ENCODE measurements around the gene MSANTD1. TPM values are rescaled to one million over a fixed set of nuclear protein-coding genes. Genes with fewer than 3 reads are reported as not detected.
A peak's percentile ranks its signal among the peaks of the same experiment; 100 is the strongest.

The MSANTD1 gene
- total RNA-seq, 1 experiment from 2014 or later = 0.04 TPM

DNA sequence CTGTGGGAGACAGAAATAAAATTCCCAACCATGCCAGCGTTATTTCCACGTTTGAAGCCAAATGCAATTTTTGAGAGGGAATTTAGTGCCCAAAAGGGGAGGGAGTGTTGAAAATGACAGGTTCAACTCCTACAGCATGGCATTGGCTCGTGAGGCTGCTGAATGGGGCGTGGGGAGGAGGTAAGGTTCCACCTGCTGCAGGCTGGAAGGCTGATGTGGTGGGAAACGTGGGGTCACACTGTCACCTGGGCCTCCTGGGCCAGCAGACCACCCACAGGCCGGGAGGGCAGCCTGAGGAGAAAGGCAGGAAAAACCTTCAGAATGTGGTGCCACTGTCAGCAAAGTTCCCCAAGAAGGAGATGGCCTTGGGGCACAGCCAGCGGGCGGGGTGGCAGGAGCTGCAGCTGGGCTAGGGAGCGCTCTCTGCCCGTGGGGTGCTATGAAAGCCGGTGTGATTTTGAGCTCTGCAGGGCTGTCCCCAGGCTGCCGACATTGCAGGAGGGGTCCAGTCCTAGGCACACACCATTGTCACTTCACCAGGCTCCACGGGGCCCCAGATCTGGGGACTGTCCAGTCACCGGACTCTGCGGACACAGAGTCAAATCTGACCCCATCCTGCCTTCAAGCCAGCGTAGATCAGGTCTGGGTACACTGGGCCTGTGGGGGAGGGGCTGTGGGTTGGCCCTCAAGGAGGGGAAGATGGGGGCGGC is 19.6 kb downstream of the MSANTD1 start:
- DNase-seq = peak in 1 of 2 experiments; percentile 7

DNA sequence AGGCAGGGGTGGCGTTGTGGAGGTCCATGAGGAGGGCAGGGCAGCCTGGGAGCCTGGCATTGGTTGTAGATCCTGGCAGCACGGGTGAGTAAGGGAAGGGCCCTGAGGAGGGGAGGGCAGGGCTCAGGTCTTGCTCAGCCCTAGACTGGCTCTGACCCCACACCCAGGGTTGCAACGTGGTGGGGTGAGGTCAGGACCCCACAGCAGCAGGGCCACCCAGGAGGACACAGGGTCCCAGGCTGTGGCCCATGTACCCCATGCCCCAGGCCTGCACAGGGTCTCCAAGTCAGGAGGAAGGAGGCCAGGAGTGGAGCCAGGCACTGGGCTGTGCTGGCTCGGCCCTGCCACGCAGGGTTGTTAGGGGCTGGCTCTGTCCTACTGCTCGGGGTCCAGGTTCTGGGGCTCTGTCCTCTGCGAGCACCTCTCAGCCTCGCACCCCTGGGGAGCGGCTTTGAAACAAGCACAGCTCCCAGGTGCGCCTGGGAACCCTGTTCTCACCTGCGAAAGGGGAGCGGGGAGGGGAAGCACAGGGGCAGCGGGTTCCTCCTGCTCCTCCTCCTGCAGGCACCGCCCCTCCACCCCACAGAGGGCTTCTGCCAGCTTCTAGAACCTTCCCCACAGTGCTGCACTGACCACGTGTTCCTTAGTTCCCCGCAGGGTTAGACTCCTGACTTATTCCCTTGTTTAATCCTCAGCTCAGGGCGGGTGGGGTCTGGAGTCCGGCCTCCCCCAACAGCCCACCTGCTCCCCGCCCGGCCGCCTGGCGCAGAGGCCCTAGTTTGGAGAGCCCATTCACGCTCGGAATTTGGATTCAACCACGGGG is 20.4 kb downstream of the MSANTD1 start:
- Histone ChIP-seq H3K4me3 (peak overlapping the region; percentile 13), H3K27ac (peak overlapping the region; percentile 13), H3K27me3 (no peaks in the 10 kb centered on the region; the same call in 1 of the 2 replicates), H3K9me3 (replicated peaks) (no peaks in the 10 kb centered on the region), H3K36me3 (no peaks in the 10 kb centered on the region), H3K4me1 (peaks cover 16% of the 10 kb centered on the region)
- DNase-seq = peak; percentile 56 to 63

More for the DNA sequence above, 19.6 kb downstream of the MSANTD1 start:
- peaks cover 16% of the 10 kb centered on the region for H3K4me1 ChIP-seq
- no peaks in the 10 kb centered on the region for H3K9me3 ChIP-seq (replicated peaks)
- H3K27ac ChIP-seq = no peak overlapping the region
- no peaks in the 10 kb centered on the region for H3K36me3 ChIP-seq
- no peak overlapping the region for H3K4me3 ChIP-seq
- H3K27me3 ChIP-seq = no peaks in the 10 kb centered on the region; the same call in 1 of the 2 replicates

DNA sequence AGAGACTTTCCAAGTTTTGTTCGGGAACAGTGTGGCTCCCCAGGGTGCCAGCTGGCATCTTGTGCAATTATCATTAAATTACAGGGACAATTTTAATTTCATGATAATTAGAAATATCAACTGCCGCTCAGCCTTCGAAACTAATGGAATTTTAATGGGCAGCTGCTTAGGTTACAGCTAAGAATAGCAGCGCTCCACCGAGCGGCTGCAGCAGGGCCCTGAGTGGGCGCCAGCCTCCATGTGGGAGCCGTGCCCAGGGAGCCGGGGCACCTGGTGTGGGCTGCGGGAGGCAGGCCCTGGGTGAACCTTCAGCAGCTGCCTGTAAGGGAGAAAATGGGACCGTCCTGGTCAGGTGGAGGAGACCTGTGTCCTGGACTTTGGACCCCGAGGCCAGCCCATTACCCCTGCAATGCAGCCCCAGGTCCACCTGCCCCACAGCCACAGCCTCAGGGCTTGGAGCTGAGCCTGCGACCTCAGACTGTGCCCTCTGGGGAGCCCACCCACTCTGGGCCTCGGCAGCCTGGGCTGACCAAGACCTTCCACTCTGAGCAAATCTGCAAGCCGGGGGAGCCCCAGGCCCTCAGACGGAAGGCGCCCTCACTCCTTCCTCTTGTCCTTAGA is 21.1 kb downstream of the MSANTD1 start:
- DNase-seq = peak; percentile 54 to 58
- Histone ChIP-seq H3K9me3 (replicated peaks) (no peaks in the 10 kb centered on the region), H3K36me3 (no peaks in the 10 kb centered on the region), H3K27me3 (no peaks in the 10 kb centered on the region; the same call in 1 of the 2 replicates), H3K4me1 (peaks cover 16% of the 10 kb centered on the region), H3K4me3 (peak overlapping the region; percentile 13), H3K27ac (peak overlapping the region; percentile 13)

DNA sequence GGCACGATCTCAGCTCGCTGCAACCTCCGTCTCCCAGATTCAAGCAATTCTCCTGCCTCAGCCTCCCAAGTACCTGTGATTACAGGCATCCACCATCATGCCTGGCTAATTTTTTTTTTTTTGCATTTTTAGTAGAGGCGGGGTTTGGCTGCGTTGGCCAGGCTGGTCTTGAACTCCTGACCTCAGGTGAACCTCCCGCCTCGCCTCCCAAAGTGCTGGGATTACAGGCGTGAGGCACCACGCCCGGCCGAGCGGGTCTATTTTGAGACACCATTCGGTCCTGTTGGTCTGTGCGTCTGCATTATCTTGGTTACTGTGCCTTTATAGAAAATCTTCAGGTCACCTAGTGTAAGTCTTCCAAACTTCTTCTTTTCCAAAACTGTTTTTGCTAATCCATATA is 22.2 kb downstream of the MSANTD1 start:
- H3K9me3 ChIP-seq (replicated peaks) = no peaks in the 10 kb centered on the region; the same call in 1 of the 2 replicates
- DNase-seq = no peak
- no peaks in the 10 kb centered on the region; the same call in 1 of the 2 replicates for H3K27me3 ChIP-seq
- no peak overlapping the region for H3K27ac ChIP-seq
- no peaks in the 10 kb centered on the region for H3K36me3 ChIP-seq
- H3K4me1 ChIP-seq = peaks cover 16% of the 10 kb centered on the region
- no peak overlapping the region for H3K4me3 ChIP-seq

DNA sequence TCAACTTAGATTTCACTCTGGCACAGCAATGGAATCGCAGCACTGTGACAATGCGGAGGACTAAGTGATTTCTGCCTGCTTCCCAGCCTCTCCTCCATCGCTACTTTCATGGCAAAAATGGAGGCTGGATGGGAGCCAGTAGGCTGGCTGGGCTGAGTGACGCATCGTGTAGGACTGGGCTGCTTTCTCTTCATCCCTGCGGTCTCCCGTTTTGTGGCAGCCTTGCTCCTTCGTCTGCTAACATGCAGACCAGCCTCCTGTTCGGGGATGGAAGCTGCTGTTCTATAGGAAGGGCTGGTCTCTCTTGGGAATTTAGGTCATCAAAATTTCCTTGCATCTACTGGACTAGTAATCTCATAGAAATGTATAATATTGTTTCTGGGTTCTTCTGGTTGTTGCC is 28.0 kb downstream of the MSANTD1 start:
- no peak overlapping the region for H3K27ac ChIP-seq

DNA sequence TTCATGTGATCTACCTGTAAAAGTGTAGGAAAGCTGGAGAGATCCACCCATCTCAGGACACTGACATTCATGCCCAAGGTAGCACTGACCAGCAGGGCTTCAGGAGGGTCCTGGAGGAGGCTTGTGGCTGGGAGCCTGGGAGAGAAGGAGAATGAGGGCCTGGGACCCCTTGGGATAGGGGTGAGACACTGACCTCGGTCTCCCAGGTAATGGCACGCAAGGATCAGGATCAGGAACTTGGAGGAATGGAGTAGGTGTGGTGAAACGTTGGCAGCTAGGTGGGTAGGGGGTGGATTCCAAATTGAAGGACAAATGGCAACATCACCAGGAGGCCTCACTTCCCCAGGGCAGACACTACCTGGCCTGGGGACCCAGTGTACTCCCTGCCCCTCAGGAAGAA is 31.5 kb downstream of the MSANTD1 start:
- H3K9me3 ChIP-seq (replicated peaks) = no peaks in the 10 kb centered on the region; the same call in none of the 2 replicates
- no peak overlapping the region for H3K4me3 ChIP-seq
- H3K27me3 ChIP-seq = no peaks in the 10 kb centered on the region
- DNase-seq = no peak
- H3K27ac ChIP-seq = no peak overlapping the region
- no peaks in the 10 kb centered on the region for H3K36me3 ChIP-seq
- no peaks in the 10 kb centered on the region for H3K4me1 ChIP-seq

More for the DNA sequence above, 28.0 kb downstream of the MSANTD1 start:
- H3K36me3 ChIP-seq = no peaks in the 10 kb centered on the region
- no peaks in the 10 kb centered on the region; the same call in none of the 2 replicates for H3K9me3 ChIP-seq (replicated peaks)
- H3K4me1 ChIP-seq = no peaks in the 10 kb centered on the region
- H3K27me3 ChIP-seq = no peaks in the 10 kb centered on the region
- no peak overlapping the region for H3K4me3 ChIP-seq
- no peak for DNase-seq

DNA sequence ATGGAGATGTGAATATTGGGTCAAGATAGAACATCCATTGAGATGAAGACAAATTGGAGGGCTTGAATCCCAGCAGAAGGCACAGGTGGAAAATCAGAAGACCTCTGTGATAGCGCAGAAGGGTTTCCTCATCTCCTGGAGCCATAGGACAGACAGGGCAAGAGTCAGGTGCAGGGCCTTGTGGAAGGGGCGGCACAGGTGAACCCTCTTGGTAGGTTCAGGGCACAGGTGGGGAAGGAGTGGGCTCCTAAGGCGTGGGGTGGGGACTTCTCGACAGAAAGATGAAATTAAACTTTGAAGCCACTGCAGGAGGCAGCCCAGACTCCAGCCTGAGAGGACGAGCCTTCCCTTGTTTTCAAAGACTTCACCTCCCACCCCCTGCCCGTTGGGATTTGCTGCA is 34.5 kb downstream of the MSANTD1 start:
- Histone ChIP-seq H3K36me3 (no peaks in the 10 kb centered on the region), H3K27me3 (no peaks in the 10 kb centered on the region; the same call in 1 of the 2 replicates), H3K9me3 (replicated peaks) (no peaks in the 10 kb centered on the region; the same call in 1 of the 2 replicates), H3K4me1 (no peaks in the 10 kb centered on the region), H3K4me3 (no peak overlapping the region), H3K27ac (no peak overlapping the region)
- DNase-seq = no peak

DNA sequence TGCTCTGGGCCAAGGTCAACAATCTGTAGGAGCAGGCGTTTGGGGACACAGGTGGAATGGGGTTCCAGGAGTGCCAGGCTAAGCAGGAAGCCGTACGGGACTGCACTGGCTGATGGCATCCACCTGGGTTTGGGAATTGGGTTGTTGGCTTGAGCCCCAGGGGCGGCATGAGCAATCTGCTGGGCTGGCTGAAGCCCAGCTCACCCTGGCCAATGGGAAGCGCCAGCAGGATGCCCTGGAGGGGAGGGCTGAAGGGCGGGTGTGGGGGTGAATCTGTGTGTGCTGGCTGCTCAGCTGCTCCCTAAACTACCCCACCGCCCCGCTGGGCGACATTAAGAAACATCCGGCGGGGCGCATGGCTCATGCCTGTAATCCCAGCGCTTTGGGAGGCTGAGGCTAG is 35.0 kb downstream of the MSANTD1 start:
- Histone ChIP-seq H3K4me1 (no peaks in the 10 kb centered on the region), H3K4me3 (no peak overlapping the region), H3K27ac (no peak overlapping the region), H3K27me3 (no peaks in the 10 kb centered on the region; the same call in 1 of the 2 replicates), H3K36me3 (no peaks in the 10 kb centered on the region), H3K9me3 (replicated peaks) (no peaks in the 10 kb centered on the region; the same call in 1 of the 2 replicates)
- peak in 1 of 2 experiments; percentile 4 for DNase-seq

DNA sequence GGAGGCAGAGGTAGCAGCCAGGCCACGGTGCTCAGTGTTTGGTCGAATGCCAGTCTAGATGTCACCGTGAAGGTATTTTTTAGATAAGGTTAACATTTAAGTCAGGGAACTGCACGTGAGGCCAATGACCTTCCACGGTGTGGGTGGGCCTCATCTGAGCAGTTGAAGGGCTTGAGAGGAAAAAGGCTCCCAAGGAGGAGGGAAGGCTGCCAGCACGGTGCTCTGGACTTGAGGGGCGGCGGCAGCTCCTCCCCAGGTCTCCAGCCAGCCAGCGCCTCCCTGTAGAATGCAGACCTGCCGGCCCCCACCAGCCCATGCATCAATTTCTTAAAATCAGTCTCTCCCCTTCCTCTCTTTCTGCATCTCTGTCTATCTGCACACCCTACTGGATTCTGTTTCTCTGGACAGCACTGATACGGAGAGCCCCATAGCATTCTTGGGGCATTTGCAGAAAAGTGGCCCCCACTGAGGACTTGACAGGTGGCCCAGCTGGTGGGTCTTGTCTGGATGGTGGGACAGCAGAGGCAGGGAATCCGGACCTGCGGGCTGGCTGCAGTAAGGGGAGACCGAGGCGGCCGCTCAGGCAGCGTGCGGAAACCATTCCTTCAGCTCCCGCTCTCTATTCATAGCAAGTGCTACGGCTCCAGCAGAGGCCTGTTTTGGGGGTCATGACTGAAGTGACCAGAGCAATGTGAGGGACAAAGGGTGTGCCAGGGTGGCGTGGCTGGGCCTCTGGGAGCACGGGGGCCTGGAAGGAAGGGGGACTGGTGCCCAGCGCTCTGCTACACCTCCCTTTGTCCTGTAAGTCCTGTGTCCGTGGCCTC is 36.0 kb downstream of the MSANTD1 start:
- H3K4me3 ChIP-seq = no peak overlapping the region
- H3K9me3 ChIP-seq (replicated peaks) = no peaks in the 10 kb centered on the region
- DNase-seq = peak in 1 of 2 experiments; percentile 1
- no peaks in the 10 kb centered on the region for H3K36me3 ChIP-seq
- no peaks in the 10 kb centered on the region for H3K4me1 ChIP-seq
- no peaks in the 10 kb centered on the region; the same call in 1 of the 2 replicates for H3K27me3 ChIP-seq
- H3K27ac ChIP-seq = no peak overlapping the region

DNA sequence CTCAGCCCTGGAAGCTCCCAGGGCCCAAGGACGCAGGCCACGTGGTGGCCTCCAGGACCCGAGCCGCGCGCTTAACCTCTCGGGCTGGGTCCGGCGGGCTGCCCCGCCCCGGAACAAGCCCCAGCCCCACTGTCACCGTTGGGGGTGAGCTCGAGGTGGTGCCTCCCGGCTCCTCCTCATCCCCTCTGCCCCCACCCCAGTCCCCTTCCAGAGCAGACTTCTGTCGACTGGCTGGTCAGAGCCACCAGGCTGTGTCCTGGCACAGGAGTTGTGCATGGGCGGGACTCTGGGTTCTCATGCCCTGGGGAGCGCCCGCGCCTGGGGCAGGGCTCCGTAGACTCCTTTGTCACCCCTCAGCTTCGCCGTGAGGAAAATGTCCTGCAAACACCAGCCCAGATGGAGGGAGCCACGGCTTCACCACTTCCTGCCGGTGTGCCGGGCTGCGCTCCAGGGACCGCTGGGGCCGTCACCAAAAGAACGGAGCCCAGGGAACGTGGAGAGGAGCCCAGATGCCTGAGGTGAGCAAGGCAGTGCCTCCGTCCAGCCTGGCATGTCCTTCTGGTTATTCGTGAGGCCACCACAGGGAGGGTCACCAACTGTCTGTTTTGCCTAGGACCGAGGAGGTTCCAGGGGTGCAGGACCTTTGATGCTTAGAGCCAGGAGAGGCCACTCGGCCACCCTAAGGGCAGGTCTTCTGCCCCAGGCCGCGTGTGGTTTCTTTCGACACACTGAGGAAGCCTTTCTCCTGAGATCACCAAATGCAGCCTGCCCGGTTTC is 36.8 kb downstream of the MSANTD1 start:
- DNase-seq = peak in 1 of 2 experiments; percentile 31
- Histone ChIP-seq H3K9me3 (replicated peaks) (no peaks in the 10 kb centered on the region), H3K4me1 (no peaks in the 10 kb centered on the region), H3K4me3 (no peak overlapping the region), H3K27ac (no peak overlapping the region), H3K36me3 (no peaks in the 10 kb centered on the region), H3K27me3 (no peaks in the 10 kb centered on the region; the same call in 1 of the 2 replicates)

DNA sequence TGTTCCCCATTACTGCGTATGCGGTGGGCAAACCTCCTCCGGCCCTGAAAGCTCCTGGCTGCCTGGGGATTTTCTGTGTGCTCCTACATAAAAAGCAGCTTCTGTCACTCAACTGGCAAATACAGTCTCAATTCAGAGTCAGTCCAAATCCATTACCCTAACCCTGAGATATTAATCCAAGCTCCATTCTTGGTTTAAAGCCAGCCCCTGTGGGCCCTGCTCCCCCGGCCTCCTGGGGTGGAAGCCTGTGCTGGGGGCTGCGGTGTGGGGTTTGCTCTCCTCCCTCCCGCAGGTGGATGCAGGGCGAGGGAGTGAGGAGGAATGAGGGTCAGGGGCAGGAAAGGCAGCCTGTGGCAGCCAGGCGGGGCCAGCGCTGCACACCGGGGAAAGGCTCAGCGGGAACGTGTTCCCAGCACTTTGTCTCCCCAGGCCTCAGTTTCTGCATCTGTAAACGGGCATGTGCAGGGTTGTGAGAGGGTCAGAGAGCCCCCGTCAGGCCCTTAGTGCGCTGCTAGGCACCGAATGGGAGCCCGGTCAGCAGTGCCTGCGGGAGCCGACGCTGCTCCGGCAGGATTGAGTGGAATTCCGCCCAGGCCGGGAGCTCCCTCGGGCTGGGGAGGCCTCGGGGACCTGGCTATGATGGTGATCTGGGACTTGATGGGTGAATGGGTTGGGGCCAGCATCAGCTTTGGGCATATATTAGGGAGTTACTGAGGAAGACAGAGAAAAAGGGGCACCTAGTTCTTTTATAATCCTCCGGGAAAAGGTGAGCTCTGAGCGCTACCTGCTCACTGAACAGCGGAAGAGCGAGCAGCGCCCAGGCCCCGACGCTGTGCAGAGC is 37.6 kb downstream of the MSANTD1 start:
- H3K4me3 ChIP-seq = no peak overlapping the region

DNA sequence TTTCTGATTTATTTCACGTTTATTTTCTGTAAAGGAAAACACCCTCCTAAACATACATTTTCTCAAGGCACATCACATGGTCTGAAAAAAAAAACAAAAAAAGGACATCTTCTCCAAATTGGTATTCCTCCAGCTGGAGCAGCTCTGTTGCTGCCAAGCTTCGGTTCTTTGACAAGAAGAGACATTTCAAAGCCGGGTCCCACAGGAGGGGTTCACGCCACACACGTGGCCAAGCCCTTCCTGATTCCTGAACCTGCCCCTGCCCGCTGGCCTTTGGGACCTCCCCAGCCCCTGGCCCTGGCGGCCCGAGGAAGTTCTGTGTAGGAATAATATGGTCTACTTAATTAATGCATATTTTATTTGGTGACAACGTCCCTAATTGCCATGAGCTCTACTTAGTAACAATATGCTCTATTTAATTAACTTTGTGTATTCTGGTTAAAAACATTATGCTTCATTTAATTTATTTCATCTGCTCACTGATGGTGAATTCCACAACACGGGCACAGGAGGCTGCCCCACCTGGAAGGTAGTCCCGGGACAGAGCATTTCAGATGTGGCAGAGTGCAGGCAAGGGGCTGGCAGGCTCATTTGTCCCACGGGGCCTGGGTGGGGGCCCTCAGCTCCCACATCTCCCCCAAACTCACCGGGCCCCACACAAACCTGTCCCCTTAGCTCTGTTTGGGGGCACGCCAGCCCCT is 38.5 kb downstream of the MSANTD1 start:
- Histone ChIP-seq H3K9me3 (replicated peaks) (no peaks in the 10 kb centered on the region), H3K4me3 (no peak overlapping the region), H3K36me3 (no peaks in the 10 kb centered on the region), H3K4me1 (no peaks in the 10 kb centered on the region; the same call in 1 of the 2 replicates), H3K27me3 (no peaks in the 10 kb centered on the region; the same call in 1 of the 2 replicates), H3K27ac (no peak overlapping the region)
- peak in 1 of 2 experiments; percentile 2 for DNase-seq

More for the DNA sequence above, 37.6 kb downstream of the MSANTD1 start:
- DNase-seq = peak in 1 of 2 experiments; percentile 1
- no peaks in the 10 kb centered on the region; the same call in 1 of the 2 replicates for H3K4me1 ChIP-seq
- no peaks in the 10 kb centered on the region for H3K36me3 ChIP-seq
- no peaks in the 10 kb centered on the region for H3K9me3 ChIP-seq (replicated peaks)
- H3K27ac ChIP-seq = no peak overlapping the region
- no peaks in the 10 kb centered on the region; the same call in 1 of the 2 replicates for H3K27me3 ChIP-seq

All from SJCRH30 (cell line).